GM11168 (cell line): Measurements from ENCODE around the gene SLC36A2.

Experiments used
- in situ Hi-C: fragments of 300-500 bp; cut with MboI; formaldehyde crosslinking; loops from one replicate; pipeline ENCODE4 v1.12.0; 2022; ENCODE audit warnings: low sequenced_read_pairs; ENCODE audit not compliant: unreplicated experiment

SLC36A2 gene

DNA sequence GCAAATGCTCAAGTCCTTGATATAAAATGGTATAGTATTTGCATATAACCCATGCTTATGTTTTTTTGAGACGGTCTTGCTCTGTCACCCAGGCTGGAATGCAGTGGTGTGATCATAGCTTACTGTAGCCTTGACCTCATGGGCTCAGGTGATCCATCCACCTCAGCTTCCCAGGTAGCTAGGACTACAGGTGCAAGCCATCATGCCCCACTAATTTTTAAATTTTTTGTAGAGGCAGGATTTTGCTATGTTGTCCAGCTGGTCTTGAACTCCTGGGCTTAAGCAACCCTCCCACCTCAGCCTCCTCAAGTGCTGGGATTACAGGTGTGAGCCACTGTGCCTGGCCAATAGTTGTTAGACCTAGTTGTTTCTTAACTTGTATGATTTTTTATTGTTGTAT, 61.1 kb downstream of the SLC36A2 start:
- in situ Hi-C loops: no loop called here

DNA sequence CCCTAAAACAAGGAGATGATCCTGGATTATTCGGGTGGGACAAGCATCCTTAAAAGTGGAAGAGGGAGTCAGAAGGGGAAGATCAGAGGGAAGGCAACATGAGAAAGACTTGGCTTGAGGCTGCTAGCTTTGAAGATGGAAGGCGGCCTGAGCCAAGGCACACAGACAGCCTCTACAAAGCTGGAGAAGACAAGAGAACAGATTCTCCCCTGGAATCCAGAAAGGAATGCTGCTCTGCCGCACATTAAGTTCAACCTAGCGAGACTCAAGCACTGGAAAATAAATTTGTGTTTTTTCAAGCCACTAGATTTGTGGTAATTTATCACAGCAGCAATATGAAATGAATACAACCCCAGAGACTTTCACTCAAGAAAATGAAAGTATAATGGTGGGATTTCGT, 61.7 kb downstream of the SLC36A2 start:
- in situ Hi-C loops: no loop called here

- in situ Hi-C loops: no loop called here
Observed at GRCh38 chr5:151284392-151284967, 62.9 kb downstream of the SLC36A2 start.

DNA sequence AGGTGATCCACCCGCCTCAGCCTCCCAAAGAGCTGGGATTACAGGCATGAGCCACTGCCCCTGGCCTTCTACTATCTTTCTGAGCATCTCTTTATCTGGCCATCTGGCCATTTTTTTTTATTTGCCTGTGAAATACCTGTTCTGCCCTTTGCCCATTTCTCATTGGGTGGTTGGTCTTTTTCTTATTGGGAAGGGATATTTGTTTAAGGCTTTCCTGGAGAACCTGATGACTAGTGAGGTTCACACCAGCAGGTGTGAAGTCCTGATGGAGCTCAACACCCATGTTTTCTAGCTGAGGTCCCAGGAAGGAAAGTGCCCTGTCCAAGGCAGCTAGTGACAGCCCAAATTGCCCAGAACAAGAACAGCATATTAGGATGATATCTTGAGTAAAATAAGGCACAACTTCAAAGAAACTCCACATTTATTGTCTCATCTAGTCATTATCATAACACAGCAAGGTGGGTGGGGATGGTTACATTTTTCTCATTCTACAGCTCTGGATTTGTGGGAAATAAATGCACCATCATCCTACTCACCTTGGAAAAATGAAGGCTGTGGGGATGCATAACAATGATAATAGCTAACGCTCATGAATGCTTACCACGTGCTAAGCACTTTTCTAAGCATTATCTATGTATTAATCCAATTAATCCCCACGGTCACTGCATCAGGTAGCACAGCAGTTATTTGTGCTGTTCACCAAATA, 64.1 kb downstream of the SLC36A2 start:
- in situ Hi-C loops: no loop called here

- in situ Hi-C loops: no loop called here
Observed at GRCh38 chr5:151281001-151281639, 66.2 kb downstream of the SLC36A2 start.

GRCh38 chr5:151280443-151280842, 66.9 kb downstream of the SLC36A2 start:
- in situ Hi-C loops: no loop called here

GRCh38 chr5:151278845-151279244, 68.5 kb downstream of the SLC36A2 start:
- in situ Hi-C loops: no loop called here

- in situ Hi-C loops: no loop called here
Observed at GRCh38 chr5:151275803-151276202, 71.6 kb downstream of the SLC36A2 start.

- in situ Hi-C loops: no loop called here
Observed at GRCh38 chr5:151274666-151275065, 72.7 kb downstream of the SLC36A2 start.

DNA sequence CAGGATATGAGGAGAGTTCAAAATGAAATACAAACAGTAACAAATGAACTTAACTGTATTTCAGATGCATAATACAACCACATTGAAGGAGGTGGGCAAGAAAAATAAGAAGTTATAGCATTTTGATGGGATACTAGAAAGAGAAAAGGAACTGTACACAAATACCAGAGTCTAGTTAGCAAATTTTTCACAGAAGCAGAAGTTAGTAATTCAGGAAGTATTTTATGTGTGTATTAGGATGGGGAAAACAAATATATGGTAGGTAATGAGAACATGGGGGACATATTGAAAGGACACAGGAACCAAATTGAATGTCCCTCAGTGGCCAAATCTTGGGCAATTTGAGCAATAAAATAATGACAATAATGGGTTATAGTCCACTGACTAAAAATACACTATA, 76.0 kb downstream of the SLC36A2 start:
- in situ Hi-C loops: no loop called here

DNA sequence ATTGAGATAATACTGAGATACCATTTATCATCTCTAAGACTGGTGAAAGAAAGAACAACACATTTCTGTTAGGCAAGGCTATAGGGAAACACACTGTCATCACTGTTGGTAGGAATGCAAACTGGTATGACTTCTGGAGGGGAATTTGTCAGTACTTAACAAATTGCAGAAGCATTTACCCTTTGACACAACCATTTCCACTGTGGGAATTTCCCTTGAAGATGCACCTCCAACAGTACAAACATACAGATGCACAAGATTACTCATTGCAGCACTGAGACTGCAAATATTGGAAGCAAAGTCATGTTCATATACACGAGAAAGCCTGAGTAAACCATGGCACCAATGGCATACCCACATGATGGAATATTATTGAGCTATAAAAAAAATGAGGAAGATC, 76.8 kb downstream of the SLC36A2 start:
- in situ Hi-C loops: no loop called here

DNA sequence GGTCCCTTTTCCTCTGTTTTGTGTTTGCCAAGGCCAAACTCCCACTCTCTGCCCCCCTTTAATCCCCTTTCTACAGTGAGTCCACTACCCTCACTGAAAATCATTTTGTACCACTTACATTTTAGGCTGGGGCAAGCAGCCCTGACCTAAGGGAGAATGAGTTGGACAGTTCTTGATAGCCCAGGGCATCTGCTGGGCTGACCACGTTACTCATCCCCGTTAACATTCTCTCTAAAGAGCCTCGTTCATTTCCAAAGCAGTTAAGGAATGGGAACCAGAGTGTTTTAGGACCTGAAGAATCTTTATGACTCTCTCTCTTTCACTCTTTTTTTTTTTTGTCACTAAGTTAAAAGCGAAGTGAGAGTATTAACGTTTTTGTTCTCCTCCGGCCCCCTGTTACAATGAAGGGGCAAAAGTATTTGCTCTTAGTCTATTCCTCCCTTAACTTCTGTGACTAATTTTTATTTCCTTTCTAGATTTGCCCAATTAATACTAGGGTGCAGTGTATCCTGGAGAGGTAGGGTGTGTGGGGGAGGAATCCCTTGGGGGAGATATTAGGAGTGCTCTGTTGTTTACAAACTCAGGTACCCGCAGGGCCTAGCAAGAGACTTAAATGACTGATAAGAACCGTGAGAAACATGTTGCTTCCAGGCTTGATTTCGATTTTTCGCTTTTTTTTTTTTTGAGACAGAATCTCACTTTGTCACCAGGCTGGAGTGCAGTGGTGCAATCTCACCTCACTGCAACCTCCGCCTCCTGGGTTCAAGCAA, 79.7 kb downstream of the SLC36A2 start:
- in situ Hi-C loops: no loop called here
